ENCODE measurements around the gene DYSF.
"Not testable (repeated sequence)": the region's sequence is repeated elsewhere in the genome, so short reads cannot be mapped to it uniquely, and the experiment has no call there.

DYSF gene

GRCh38 chr2:71473346-71474031 is 20.1 kb downstream of the DYSF start:
- DNase-seq: no peak

DNA sequence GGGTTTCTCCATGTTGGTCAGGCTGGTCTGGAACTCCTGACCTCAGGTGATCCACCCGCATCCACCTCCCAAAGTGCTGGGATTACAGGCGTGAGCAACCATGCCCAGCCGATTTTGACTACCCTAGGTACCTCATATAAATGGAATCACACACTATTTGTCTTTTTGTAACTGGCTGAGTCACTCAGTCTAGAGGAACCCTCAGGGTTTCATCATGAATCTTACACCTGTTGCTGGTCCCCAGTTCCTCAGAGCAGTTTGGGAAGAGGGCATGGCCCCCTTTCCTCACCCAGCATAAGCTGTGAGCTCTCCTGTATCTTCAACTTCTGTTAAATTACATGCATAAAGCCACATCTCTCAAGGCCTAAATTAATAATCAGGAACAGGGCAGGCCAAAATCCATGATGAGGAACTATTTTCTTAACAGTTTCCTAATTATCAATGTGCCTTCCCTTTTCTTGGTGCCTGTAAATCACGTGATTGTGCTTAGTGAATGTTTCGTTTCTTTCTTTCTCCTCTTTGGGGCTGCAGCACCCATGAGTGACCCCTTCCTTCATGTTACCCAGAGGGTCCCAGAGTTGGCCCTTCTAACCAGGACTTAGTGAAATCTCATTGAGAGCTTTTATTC is 20.9 kb downstream of the DYSF start:
- DNase-seq: no peak

- DNase-seq: no peak
These were observed 21.5 kb downstream of the DYSF start for GRCh38 chr2:71474744-71475397.

- no peak for DNase-seq
These were observed 23.1 kb downstream of the DYSF start for GRCh38 chr2:71476495-71476894.

DNA sequence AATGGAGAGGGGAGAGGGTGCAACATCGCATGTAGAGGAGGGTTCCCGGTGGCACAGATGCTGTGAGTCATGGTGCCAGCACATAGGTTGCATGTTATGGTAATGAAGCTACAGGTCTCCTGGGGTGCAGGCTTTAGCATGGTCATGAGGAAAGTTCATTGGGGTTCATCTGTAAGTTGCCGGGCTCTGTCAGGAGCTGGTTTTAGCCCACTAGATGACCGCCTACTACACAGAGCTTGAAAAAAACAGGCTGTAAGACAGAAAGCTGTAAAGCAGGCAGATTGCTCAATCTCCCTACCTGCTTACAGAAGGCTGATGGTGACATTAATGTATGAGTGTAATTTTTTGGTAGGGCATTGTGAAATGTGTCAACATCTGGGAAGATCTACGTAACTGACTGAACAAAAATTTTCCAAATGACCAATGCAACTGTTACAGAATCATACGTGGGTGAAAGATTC is 23.9 kb downstream of the DYSF start:
- DNase-seq: no peak

- no peak for DNase-seq
These were observed 25.4 kb downstream of the DYSF start for GRCh38 chr2:71478806-71479205.

- DNase-seq: no peak
These were observed 25.9 kb downstream of the DYSF start for GRCh38 chr2:71479261-71479660.

DNA sequence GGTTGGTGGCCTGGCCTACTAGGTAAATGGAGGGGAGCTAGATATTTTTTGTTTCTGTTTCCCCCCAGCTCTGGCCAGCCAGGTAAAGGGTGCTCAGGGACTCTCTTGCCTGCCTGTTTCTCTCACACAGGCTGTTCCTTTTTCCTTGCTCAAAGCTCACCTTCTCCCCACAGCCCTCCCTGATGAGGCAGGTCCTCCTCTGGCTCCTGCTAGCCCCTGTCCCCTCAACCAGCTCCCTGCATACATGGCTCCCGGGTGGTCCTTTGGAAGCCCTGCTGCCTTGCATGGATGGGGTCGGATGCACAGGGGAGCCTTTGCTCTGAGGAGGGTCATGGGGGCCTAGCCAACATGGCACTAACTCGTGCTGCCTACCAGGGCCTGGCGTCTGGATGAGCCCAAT is 27.8 kb downstream of the DYSF start:
- no peak for DNase-seq

DNA sequence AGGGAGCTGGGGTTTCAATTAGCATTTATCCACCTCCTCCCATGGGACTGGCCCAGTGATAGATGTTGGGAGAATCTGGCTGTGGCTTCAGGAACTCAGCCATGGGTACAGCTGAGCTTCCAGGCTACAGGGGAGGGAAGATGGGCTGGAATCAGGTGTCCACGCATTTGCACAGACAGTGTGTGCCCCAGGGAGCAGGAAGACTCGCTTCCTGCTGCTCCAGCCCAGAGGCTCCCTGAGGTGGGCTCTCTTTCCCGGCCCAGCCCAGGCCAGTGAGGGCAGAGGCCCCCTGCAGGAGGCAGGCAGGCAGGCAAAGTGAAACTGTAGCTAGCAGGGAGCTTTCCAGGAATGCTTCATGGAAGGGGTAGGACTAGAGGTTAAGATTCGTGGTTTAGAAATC is 28.7 kb downstream of the DYSF start:
- no peak for DNase-seq

DNA sequence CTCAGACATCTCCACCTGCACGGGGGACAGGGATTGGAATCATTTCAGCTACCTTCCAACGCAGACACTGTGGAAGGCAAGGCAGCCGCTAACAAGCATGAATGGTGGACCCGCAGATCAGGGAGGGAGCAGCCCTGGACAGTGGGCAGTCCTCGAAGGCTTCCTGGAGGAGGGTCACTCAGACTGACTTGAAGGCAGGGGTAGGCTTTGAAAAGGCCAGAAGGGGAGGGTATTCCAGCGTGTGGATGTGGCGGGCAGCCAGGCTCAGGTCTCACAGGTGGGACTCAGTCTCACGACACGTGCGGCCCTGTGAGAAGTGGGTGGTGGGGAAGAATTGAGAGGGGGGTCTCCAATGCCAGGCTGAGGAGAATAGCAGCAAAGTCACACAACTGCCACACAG is 29.9 kb downstream of the DYSF start:
- DNase-seq: no peak

DNA sequence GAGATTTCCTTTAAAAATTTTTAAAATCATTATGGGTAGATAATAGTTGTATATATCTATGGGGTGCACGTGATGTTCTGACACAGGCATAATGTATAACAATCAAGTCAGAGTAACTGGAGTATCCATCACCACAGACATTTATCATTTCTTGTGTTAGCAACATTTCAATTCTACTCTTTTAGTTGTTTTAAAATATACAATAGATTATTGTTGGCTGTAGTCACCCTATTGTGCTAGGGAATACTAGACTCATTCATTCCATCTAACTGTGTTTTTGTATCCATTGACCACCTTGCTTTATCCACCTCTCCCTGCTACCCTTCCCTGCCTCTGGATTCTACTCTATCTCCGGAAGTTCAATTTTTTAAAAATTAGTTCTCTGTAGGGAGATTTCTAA is 31.0 kb downstream of the DYSF start:
- DNase-seq: no peak

DNA sequence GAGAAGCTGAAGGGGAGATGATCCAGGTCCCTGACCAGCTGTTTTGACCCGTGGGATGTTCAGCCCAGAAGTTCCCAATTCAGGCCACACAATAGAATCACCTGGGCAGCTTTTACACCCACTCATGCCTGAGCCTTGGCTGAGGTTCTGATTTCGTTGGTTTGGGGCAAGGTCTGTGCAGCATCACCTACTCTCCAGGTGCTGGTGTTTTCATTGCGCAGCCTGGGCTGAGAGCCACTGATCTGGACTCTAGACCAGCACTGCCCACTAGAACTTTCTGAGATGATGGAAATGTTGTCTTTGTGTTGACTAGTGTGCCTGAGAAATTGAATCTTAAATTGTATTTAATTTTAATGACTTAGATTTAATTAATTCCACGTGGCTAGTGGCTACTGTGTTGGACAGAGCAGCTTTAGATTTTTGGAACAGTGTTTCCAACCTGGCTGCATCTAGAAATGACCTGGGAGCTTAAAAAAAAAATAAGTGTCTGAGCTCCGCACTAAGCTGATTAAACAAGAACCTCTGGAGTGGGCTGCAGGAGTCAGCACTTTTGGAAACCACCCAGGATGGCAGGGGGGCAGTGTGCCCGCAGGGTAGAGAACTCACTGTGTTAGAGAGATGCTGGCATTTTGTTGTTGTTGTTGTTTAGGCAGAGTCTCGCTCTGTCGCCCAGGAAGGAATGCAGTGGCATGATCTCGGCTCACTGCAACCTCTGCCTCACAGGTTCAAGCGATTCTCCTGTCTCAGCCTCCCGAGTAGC is 33.7 kb downstream of the DYSF start:
- DNase-seq: no peak

DNA sequence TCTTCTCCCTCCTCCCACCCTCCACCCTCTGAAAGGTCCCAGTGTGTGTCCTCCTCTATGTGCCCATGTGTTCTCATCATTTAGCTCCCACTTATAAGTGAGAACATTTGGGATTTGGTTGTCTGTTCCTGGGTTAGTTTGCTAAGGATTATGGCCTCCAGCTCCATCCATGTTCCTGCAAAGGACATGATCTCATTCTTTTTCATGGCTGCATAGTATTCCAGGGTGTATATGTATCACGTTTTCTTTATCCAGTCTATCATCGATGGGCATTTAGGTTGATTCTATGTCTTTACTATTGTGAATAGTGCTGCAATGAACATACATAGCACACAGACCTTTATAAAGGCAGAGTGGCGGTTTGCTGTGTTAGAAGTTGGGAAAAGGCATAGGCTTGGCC is 38.2 kb downstream of the DYSF start:
- not testable (repeated sequence) for DNase-seq

- no peak for DNase-seq
These were observed 38.8 kb downstream of the DYSF start for GRCh38 chr2:71492112-71492511.

- no peak for DNase-seq
These were observed 40.7 kb downstream of the DYSF start for GRCh38 chr2:71494091-71494490.

DNA sequence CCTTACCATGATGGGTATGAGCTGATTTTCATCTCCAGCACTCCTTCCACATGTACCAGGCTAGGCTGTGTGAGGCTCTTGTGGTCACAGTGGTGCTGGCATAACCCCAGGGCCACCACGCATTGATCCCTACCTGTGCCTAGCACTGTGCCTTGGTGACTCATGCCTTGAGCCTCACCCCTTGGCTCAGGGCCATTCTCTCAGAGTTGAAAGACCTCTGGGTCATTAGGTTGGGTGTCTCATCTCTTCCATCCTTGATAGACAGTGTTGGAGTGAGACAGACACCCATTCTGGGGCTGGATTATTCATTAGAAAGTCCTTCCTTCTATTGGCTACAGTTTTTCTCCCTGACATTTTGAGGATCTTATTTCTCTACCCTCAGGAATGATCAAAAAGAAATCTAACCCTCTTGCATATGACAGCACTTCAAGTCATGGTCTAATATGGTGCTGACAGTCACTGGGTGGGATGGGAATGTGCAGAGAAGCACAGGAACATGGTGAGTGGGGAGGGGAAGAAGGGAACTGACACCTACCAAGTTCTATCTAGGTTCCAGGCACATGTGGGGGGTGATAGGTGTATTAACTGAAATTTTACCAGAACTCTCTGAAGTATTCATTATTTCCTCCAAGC is 41.3 kb downstream of the DYSF start:
- DNase-seq: no peak

- no peak for DNase-seq
These were observed 42.9 kb downstream of the DYSF start for GRCh38 chr2:71496156-71496770.

GRCh38 chr2:71498261-71498701 is 44.9 kb downstream of the DYSF start:
- no peak for DNase-seq

GRCh38 chr2:71499691-71500090 is 46.3 kb downstream of the DYSF start:
- DNase-seq: no peak

DNA sequence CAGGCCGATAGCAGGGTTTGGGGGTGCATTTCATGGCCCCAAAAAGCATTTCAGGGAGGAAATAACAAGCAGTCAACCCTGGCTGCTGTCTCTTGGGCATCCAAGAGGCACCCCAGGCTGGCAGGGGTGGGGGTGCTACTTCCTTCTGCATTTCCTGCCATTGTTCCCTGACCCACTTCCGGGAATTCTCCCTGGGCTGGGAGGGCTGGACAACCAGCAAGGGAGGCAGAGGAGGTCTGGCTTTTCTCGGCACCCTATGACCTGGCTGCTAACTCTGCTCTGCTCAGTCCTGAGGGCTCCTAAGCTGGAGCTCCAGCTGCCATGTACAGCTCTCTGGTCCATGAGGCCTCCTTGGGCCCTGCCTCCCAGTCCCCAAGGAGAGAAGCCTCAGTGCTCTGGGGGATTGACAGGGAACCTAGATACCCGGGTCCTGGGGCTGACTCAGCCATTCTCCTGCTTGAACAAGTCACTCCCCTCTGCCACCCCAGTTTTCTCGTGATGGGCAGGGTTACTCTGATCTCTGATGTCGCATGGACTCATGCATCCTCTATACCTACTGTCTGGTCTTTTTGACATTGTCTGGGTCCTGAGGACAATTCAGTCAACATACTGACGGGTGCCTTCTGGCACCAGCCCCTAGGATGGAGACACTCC is 47.2 kb downstream of the DYSF start:
- DNase-seq: no peak

GRCh38 chr2:71502941-71503738 is 49.8 kb downstream of the DYSF start:
- DNase-seq: no peak
